Measurements from ENCODE around the gene PLBD2.

- TF ChIP-seq SMC3 (IDR thresholded peaks at IDR 0.05; ENCODE audit: borderline replicate concordance, low read length): no peak
- no peak for TF ChIP-seq SPI1 (IDR thresholded peaks at IDR 0.05; ENCODE audit: borderline replicate concordance, insufficient read depth, low read depth, low read length)
- TF ChIP-seq, protein P1, sequence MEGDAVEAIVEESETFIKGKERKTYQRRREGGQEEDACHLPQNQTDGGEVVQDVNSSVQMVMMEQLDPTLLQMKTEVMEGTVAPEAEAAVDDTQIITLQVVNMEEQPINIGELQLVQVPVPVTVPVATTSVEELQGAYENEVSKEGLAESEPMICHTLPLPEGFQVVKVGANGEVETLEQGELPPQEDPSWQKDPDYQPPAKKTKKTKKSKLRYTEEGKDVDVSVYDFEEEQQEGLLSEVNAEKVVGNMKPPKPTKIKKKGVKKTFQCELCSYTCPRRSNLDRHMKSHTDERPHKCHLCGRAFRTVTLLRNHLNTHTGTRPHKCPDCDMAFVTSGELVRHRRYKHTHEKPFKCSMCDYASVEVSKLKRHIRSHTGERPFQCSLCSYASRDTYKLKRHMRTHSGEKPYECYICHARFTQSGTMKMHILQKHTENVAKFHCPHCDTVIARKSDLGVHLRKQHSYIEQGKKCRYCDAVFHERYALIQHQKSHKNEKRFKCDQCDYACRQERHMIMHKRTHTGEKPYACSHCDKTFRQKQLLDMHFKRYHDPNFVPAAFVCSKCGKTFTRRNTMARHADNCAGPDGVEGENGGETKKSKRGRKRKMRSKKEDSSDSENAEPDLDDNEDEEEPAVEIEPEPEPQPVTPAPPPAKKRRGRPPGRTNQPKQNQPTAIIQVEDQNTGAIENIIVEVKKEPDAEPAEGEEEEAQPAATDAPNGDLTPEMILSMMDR (IDR thresholded peaks at IDR 0.05 in 2 of 3, conservative IDR thresholded peaks at IDR 0.05 in 1 of 3; ENCODE audit: control insufficient read depth in 2 of 3, extremely low read depth in 1 of 3, insufficient read depth in 1 of 3, low read depth in 3 of 3, low read length in 3 of 3): no peak
- TF ChIP-seq ESRRA (IDR thresholded peaks at IDR 0.05; ENCODE audit: low read length): no peak
- TF ChIP-seq POLR2A (IDR thresholded peaks at IDR 0.05; ENCODE audit: low read depth, low read length): no peak
- no peak for TF ChIP-seq MXI1 (IDR thresholded peaks at IDR 0.05; ENCODE audit: low read depth, low read length)
- TF ChIP-seq E2F8 (IDR thresholded peaks at IDR 0.05; ENCODE audit: low read depth, partially characterized antibody): no peak
- TF ChIP-seq RFX5 (IDR thresholded peaks at IDR 0.05; ENCODE audit: low read depth, low read length): no peak
- TF ChIP-seq, protein P2, sequence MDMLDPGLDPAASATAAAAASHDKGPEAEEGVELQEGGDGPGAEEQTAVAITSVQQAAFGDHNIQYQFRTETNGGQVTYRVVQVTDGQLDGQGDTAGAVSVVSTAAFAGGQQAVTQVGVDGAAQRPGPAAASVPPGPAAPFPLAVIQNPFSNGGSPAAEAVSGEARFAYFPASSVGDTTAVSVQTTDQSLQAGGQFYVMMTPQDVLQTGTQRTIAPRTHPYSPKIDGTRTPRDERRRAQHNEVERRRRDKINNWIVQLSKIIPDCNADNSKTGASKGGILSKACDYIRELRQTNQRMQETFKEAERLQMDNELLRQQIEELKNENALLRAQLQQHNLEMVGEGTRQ (IDR thresholded peaks at IDR 0.05; ENCODE audit: borderline replicate concordance, low read depth, low read length): no peak
- no peak for TF ChIP-seq ZNF217 (IDR thresholded peaks at IDR 0.05)
- no peak for TF ChIP-seq BRCA1 (IDR thresholded peaks at IDR 0.05; ENCODE audit: low read depth, low read length)
- no peak for TF ChIP-seq CBFB (IDR thresholded peaks at IDR 0.05; ENCODE audit: low read depth)
These were observed 47.9 kb upstream of the PLBD2 start for GRCh38 chr12:113310489-113310888.

Data from GM12878 (cell line).